ENCODE measurements around the gene CLK3.

The CLK3 gene

DNA sequence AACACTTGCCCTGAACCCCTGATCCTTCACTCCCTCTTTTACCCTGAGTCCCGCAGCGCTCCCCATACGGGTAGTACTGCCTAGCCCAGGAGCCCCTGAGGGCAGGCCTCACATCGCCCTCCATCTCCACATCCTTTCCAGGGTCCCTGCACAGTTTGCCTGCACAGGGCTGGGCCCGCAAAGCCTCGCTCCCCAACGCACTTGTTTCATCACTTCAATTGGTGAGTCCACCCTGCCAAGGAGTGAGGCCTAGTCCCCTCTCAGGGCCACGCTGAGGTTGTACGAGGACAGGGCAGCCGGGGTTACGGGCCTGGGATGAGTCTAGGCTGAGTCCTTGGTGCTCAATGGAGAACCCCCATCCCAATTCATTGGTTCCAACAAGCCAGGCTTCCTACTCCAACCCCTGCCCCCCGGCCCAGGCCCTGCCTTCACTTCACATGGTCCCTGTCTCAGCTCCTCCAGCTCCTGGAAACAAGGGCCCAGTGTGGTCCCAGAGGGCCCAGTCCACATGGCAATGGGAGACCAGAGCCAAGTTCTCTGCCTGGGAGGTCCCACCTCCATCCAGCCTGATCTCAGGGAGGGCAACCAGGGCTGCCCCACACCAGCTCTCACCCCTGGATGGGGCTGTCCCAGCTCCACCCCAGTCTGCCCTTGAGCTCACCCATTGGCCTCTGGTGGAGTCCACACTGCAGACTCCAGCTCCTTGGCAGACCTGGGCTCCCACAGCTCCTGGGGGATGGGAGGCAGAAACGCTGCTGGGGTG lies 12.4 kb upstream of the CLK3 start:
- no peak for DNase-seq (ENCODE audit: low read depth in 2 of 2, low spot score in 1 of 2)

DNA sequence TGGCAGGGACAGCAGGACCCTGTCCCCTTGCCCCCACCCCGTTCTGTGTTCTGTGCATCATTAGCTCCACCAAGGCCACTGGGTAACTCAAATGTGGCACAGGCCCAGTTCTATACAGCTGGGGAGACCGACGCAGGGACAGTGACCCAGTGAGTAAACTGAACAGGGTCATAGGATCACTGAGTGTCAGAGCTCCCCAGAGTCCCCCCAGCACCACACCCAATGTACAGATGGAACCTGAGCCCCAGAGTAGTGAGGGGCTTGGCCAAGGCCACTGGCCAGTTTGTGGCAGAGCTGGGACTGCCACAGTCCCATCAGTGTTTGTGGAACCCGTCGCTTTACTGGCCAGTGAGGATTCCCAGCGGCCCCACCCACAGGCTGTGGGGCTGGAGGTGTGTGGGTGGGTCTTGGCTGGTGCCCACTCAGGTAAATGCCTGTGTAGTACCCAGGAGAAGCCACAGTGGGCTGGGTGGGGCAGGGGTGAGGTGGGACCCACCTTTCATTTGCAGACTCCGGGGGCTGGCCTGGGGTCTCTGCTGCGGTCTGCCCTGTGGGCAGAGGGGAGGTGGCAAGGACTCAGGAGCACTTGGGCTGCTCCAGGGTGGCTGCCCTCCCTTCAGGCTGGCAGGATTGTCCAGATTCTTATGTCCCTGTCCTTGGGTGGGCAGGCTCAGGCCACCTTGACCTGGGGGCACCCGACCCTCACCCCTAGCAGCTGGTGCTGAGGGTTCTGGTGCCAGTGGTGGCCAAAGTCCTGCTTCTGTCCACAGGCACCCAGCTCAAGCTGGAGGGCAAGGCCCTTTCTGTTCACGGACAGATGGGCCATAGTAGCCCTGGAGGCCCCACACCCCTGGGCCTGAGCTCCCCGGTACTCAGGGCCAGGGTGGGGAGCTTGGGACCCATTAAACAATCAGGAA lies 11.6 kb upstream of the CLK3 start:
- DNase-seq (ENCODE audit: low read depth in 2 of 2, low spot score in 1 of 2), result no peak

DNA sequence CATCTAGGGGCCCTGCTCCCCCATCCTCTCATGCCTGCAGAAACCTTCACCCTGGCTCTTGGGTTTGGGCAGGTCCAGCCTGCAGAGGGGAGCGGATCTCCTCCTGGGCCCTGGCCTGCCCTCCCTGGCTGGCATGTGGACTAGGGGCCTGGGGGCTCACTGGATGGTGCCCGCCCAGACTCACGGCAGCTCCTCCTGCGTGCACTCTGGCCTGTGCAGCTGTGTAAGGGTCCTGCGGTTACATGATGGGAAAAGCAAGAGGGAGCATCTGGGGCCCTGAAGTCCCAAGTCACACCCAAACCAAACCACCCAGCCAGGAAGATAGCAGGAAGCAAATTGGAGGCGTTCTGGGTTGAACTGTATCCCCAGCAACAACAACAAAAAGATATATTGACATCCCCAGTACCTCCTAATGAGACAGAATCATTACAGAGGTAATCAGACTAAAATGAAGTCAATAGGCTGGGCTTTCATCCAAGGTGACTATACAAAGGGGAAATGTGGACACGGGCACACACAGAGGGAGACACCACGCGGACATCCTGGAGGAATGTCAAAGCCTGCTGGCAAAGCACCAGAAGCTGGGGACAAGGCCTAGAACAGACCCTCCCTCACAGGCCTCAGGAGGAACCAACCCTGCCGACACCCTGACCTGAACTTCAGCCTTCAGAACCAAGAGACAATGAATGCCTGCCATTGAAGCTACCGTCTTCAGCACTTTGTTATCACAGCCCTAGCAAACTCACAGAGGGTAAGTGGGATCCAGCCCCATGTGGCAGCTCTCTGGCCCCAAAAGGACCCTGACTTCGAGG lies 10.4 kb upstream of the CLK3 start:
- DNase-seq (ENCODE audit: low read depth in 2 of 2, low spot score in 1 of 2), result no peak

DNA sequence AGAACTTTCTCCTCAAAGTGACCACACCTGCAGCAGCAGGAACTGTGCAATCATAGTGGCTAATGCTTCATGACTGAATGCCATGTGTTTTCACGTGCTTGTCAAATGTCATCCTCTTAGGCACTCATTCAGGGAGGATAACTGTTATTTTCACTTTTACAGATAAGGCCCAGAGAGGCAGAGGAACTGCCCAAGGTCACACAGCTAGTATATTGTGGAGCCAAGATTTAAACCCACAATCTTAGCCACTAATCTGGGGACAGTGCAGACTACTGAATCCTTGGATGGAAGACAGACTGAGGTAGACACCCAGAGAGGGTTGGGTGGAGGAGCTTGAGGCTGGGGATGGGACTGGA lies 9.9 kb upstream of the CLK3 start:
- DNase-seq (ENCODE audit: low read depth in 2 of 2, low spot score in 1 of 2), result no peak

DNA sequence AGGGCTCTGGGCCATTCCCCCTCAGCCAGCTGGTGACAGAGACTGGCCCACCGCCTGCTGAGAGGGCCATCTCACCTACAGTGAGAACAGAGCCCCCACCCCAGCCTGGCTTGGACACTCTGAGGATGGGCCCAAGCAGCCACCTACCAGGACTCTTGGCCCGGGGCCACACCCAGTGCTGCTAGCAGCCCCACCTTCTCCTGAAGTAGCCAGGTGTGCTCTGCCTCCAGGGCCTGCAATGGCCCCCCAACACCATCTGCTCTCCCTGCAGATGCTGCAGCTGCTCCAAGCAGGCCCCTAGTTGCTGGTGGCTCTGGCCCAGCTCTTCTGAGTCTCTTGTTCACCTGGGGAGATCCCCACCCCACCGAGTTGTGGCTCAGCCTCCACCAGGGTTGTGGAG lies 6.8 kb upstream of the CLK3 start:
- no peak for DNase-seq (ENCODE audit: low read depth in 2 of 2, low spot score in 1 of 2)

DNA sequence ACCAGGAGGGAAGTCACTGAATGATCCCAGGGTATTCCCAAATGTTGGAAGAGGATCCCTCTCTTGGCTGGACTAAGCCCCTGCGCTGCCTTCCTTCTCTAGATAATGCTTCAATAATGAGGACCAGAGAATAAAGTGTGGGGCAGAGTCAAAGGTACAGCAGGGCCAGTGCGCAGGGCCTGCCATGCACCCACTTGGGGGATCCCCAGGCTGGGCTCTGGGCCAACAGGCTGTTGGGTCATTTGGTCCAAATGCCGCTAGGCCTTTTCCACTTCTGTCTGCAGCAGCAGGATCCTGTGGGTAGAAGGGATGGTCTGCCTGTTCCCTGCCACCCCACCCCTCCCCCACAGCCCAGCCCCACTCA lies 5.7 kb upstream of the CLK3 start:
- DNase-seq (ENCODE audit: low read depth in 2 of 2, low spot score in 1 of 2), result no peak

DNA sequence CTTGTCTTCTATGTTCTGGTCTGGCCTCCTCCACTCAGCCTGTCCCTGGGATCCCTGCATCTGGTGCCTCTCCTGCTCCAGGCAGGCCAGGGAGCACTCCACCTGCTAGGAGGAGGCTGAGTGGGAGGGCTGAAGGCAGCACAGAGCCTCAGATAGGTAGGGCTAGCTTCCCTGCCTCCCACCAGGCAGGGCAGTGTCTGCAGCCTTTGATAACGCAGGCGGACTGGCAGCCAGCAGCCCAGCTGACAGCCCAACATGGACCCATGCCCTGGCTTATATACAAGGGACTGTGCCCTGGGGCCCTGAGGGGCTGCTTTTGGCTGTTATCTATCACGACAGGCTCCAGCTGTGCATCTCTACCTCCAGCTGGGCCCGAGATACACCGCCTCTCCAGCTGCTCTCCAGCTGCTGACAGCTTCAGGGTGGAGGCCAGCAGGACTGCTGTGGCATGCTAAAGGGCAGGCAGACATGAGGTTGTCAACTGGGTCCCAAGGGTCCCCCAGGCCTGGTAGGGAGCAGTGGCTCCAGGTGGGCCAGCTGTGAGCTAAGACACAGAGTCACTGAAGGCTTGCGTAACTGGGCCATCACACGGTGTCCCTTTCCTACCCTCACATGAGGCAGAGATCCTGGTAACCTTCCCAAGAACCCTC lies 5.2 kb upstream of the CLK3 start:
- DNase-seq (ENCODE audit: low read depth in 2 of 2, low spot score in 1 of 2), result no peak

DNA sequence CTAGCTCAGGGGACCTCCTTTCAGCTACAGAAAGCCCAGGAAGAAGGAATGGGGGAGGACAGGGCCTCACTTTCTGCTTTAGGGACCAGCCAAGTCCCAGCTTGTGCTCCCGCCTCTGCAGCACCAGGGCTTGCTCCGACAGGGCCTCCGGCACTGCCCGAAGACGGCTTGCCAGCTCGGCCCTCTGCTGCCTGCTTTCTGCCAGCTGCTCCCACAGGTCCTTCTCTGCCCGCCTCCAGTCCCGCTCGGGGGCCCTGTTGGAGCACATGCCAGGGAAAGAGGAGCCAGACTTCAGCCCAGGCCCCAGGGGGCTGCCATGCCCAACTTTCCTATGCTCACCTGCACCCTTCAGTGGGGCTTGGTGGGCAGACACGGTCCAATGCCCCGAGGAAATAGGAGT lies 4.3 kb upstream of the CLK3 start:
- DNase-seq (ENCODE audit: low read depth in 2 of 2, low spot score in 1 of 2), result no peak

DNA sequence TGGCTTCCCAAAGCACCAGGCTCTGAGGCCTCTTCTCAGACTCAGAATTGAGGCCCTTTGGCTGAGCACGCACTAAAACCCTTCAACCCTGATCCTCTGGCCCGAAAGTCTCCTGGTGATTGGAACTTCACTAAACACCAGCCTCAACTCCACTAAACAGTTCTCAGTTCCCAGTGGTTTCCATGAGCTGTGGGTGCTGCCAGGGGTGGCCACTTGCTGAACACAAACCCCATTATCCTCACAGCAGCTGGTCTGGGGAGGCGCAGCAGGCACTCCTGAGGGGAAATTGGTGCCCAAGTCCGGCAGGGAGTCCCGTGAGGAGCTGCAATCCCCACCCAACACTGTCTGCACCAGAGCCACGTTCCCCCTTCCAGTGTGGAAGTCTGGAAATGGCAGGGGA lies 3.8 kb upstream of the CLK3 start:
- DNase-seq (ENCODE audit: low read depth in 2 of 2, low spot score in 1 of 2), result no peak

DNA sequence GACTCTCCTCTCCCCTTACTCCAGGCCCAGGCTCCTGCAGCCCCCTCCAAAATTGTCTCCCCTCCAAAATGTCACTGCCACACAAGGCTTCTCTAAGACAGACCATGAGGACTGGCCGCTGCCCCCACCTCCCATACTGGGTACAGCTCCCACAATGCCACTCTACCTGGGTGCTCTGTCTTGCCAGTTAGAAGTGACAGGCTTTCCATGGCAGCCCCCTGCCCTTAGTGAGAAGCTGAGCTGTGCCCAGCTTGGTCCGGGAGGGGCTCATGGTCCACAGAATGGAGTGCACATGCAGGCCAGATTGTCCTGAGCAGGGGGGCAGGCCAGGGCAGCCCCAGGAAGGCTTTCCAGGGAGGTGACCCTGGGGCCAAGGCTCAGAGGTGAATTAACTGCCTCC lies 3.0 kb upstream of the CLK3 start:
- no peak for DNase-seq (ENCODE audit: low read depth in 2 of 2, low spot score in 1 of 2)

DNA sequence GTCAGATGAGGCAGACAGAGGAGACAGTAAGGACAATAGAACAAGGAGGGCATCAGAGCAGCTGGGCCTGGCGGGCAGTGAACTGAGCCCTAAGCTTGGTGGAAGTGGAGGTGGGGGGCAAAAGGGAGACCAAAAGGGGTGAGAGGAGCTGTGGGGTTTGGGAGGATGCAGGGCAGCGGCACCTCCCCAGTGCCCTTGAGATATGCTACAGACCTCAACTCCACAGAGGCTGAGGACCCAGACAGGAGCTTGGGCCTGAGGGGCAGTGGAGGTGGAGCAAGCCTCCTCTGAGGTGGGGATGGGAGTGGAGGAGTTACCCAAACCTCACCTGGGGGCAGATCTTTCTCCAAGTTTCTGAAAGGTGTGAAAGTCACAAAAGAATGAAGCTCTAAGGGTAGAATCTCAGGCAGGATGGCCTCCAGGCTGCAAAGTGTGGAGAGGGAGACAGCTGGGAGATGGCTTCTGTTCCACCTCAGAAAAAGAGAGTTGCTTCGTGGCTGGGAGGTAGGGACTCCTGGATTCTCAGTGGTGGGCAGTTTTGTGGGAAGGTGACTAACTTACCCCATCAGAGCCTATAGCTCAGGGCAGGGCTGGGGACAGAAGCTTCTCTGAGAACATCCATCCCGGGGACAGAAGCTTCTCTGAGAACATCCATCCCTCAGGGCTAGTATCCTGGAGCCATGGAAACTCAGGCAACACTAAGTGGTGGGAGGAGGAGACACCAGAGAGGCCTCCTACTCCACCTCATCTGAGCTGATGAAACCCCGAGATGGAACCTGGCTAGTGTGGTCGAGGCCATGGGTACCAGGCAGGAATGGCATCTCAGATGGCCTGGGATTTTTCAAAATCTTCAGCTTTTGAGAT lies 2.3 kb upstream of the CLK3 start:
- DNase-seq (ENCODE audit: low read depth in 2 of 2, low spot score in 1 of 2), result no peak

DNA sequence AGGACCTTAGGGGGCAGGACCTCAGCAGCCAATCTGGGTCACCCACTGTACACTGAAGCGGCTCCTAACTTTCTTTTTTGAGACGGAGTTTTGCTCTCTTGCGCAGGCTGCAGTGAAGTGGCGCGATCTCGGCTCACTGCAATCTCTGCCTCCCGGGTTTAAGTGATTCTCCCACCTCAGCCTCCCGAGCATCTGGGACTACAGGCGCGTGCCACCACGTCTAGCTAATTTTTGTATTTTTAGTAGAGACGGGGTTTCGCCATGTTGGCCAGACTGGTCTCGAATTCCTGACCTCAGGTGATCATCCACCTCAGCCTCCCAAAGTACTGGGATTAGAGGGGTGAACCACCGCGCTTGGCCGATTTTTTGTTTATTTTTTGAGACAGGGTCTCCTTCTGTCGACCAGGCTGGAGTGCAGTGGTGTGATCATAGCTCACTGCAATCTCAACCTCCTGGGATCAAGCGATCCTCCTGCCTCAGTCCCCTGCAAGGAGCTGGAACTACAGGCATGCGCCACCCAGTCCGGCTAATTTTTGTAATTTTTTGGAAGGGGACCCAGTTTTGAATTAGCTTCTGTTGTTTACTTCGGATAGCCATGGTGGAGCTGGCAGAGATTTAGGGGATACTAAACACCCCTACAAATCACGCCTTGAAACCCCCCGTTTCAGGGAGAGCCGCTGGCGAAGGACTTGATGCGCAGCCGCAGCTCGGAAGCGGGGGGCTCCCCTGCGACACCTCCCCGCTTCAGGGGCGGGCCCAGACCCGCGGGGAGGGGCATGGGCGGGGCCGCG lies 1.5 kb upstream of the CLK3 start:
- DNase-seq (ENCODE audit: low read depth in 2 of 2, low spot score in 1 of 2), result no peak

DNA sequence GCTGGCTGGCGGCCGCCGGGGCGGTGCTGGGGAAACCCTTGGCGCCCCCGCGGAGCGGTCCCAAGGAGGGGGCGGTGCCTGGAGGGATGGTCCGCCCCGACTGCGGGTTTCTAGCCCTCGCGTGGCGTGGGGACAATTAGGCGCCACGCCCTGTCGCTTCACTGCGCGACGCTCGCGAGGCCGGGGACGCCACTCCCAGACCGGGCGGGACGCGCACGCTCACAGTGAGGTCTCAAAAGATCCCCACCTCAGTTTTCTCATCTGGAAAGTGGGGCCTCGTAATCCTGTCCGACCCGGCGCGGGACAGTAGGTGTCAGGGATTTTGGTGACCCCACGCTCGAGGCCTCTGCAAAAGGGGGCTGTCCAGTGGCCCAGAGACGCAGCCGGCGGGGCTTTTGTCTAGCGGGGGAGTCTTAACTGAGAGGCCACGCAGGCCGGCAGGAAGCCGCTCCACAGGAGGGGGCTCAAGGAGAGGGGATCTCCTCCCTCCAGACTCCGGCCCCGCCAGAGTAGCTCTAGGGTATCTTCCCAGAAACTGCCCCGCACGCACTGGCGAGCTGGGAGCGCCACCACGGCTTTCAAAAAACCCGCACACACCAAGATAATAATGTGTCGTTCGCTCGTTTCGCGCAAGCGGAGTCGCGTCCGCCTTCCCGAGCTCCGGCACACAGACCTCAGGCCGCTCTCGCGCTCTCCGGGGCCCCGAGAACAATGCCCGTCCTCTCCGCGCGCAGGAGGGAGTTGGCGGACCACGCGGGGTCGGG lies 710 bp upstream of the CLK3 start:
- peak; percentile 72 to 82 for DNase-seq (ENCODE audit: low read depth in 2 of 2, low spot score in 1 of 2)

DNA sequence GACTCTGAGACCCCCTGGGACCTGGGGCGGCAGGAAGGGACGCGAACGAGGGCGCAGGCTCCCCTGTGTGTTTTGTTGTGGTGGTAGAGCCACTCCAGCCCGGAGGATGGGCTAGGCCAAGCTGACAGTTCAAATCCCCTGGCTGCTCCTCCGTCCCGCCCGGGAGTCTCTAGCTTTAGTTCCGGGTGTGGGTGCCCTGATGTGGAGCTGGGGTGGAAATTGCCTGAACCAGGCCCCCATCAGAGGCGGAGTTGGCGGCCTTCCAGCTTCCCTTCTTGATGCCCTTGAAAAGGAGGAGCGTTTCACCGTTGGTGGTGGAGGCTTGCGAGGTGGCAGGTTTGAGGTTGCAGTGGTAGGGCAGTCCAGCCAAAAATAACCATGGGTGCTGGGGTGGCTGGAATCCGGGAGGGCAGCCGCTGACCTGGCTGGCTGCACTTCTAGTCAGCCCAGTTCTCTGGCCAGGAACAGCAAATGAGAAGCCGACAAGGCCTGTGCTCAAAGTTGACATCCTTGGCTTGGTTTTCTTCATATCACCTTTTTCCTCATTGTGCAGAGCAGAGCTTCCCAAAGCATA lies 817 bp downstream of the CLK3 start:
- peak; percentile 35 to 48 for DNase-seq (ENCODE audit: low read depth in 2 of 2, low spot score in 1 of 2)

DNA sequence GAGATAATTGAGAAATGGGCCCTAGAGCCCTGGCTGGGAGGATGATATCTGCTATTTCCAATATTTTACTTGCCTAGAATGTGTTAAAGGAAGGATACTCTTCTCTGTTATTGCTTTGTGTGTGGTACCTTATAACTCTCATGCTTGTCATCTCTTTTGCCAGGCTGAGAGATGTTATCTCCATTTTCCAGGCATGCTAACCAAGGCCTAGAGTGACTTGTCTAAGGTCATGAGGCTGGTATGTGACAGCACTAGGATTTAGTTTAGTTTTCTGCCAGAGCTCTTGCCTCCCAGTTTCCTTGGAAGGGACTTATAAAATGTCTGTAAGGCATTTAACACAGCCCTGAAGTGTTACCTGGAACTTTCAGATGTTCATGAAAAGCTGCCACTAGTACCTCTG lies 1.4 kb downstream of the CLK3 start:
- no peak for DNase-seq (ENCODE audit: low read depth in 2 of 2, low spot score in 1 of 2)

DNA sequence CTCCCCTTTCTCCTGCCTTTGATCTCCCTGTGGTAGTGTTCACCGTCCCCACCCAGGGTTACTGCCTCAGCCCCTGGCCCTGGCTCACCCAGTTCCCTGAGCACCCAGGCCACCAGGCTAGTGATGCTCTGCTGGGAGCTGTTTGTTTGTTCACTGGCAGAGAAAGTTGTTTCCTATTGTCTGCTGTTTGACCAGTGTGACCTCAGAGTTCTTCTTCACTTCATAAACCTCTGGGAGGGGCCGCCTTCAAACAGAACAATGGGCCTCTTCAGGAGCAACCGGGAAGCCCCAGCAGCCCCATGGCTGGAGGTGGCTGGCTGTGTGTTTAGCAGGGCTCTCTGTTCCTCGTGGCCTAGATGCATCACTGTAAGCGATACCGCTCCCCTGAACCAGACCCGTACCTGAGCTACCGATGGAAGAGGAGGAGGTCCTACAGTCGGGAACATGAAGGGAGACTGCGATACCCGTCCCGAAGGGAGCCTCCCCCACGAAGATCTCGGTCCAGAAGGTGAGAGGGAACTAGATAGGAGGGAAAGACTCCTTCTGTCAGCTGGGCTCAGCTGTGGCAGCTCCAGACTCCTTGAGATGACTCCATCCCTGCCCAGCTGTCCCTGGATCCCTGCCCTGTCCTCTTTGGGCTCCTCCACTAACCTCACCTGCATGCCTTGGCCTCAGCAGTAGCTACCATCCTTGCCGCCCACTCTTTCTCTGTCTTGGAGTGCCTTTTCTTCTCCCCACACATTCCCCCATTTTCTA lies 3.4 kb downstream of the CLK3 start:
- no peak for DNase-seq (ENCODE audit: low read depth in 2 of 2, low spot score in 1 of 2)

DNA sequence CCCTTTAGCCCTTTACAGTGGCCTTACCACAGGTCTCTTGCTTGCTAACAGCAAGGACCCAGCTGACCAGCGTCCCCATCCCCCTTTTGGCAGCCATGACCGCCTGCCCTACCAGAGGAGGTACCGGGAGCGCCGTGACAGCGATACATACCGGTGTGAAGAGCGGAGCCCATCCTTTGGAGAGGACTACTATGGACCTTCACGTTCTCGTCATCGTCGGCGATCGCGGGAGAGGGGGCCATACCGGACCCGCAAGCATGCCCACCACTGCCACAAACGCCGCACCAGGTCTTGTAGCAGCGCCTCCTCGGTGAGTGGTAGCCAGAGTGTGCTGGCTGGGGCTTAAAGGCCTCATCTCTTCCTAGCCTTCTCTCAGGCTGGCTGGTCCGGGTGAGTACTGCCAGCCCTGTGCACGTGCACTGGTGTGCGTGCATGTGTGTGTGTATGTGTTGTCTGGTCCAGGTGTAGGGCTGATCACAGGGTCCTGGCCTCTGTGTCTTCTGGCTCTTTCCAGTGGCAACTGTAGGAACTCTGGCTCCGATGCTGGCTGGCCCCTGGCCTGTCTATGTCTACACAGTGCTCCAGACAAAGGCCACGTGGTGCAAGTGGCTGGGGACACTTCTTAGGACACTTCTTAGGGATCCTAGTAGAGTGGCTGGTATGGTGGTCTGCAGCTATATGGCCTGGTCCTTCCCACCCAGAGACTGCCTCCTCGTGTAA lies 4.4 kb downstream of the CLK3 start:
- DNase-seq (ENCODE audit: low read depth in 2 of 2, low spot score in 1 of 2), result no peak

Measured in stimulated activated CD8-positive, alpha-beta memory T cell treated with anti-CD3 and anti-CD28 coated beads, Interleukin-4, amount 100 ng/mL, for 1 hour (primary cell).